ENCODE data around the gene KLK10.

The KLK10 gene

GRCh38 chr19:51012661-51013190, 6.8 kb downstream of the KLK10 start:
- TF ChIP-seq, protein P1, sequence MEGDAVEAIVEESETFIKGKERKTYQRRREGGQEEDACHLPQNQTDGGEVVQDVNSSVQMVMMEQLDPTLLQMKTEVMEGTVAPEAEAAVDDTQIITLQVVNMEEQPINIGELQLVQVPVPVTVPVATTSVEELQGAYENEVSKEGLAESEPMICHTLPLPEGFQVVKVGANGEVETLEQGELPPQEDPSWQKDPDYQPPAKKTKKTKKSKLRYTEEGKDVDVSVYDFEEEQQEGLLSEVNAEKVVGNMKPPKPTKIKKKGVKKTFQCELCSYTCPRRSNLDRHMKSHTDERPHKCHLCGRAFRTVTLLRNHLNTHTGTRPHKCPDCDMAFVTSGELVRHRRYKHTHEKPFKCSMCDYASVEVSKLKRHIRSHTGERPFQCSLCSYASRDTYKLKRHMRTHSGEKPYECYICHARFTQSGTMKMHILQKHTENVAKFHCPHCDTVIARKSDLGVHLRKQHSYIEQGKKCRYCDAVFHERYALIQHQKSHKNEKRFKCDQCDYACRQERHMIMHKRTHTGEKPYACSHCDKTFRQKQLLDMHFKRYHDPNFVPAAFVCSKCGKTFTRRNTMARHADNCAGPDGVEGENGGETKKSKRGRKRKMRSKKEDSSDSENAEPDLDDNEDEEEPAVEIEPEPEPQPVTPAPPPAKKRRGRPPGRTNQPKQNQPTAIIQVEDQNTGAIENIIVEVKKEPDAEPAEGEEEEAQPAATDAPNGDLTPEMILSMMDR (IDR thresholded peaks at IDR 0.05), result no peak
- no peak for TF ChIP-seq ZFX (IDR thresholded peaks at IDR 0.05; ENCODE audit: borderline replicate concordance)
- H3K27ac ChIP-seq, result no peak overlapping the region

DNA sequence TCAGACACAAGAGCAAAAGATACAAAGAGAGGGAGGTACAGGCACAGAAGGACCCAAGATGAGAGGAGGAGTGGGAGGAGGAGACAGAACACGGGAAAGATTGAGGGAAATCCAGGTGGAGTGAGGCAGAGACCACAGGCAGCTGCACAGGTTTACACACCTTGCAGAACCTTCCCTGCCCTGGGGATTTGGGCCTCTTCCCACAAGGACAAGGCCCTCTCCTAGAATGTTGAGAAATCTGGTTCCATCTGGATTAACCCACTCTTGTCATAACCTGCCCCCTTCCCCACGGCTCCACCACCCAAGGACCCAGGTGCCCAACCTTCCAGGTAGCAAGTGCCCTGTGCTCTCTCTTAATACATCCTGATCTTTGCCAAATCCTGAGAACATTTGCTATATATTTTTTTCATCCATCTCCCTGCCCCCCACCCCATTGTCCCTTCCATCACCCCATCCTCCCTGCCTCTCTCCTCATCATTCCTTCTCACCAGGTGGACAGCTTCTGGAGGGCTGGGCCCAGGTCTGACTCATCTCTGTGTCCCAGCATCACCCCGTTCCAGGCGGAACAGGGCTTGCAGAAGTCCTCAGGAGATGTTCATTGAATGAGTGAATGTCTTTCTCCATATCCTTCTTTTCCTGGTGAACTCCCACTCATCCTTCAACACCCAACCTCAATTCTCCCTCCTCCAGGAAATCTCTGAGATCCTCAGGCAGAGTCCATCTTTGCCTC, 9.3 kb downstream of the KLK10 start:
- TF ChIP-seq, protein P1 (IDR thresholded peaks at IDR 0.05), result no peak
- TF ChIP-seq ZFX (IDR thresholded peaks at IDR 0.05; ENCODE audit: borderline replicate concordance), result no peak
- H3K27ac ChIP-seq, result no peak overlapping the region

GRCh38 chr19:51009061-51009891, 10.2 kb downstream of the KLK10 start:
- TF ChIP-seq, protein P1 (IDR thresholded peaks at IDR 0.05), result no peak
- TF ChIP-seq ZFX (IDR thresholded peaks at IDR 0.05; ENCODE audit: borderline replicate concordance), result no peak
- H3K27ac ChIP-seq, result no peak overlapping the region

GRCh38 chr19:51007488-51007887, 12.0 kb downstream of the KLK10 start:
- H3K27ac ChIP-seq, result no peak overlapping the region
- TF ChIP-seq, protein P1 (IDR thresholded peaks at IDR 0.05), result no peak
- TF ChIP-seq ZFX (IDR thresholded peaks at IDR 0.05; ENCODE audit: borderline replicate concordance), result no peak

DNA sequence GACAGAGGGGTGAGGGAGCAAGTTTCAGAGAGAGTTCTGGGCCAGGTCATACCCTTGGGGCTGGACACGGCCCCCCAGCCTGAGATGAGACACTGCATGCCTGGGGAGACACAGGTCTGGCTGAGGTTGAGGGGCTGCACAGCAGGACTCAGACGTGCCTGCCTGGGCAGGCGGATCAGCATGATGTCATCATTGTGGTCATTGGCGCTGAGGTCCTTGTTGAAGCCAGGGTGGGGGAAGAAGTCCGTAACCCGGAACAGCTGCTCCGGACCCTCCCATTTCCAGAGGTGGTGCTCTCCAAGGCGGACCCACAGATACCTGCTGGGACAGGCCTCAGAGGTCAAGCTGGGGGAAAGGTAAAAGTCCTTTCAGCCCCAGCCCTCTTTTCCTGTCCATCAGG, 13.1 kb downstream of the KLK10 start:
- H3K27ac ChIP-seq, result no peak overlapping the region
- TF ChIP-seq, protein P1 (IDR thresholded peaks at IDR 0.05), result no peak
- TF ChIP-seq ZFX (IDR thresholded peaks at IDR 0.05; ENCODE audit: borderline replicate concordance), result no peak

GRCh38 chr19:51005248-51005647, 14.3 kb downstream of the KLK10 start:
- H3K27ac ChIP-seq, result no peak overlapping the region
- TF ChIP-seq, protein P1 (IDR thresholded peaks at IDR 0.05), result no peak
- no peak for TF ChIP-seq ZFX (IDR thresholded peaks at IDR 0.05; ENCODE audit: borderline replicate concordance)

Measured in 22Rv1 (cell line).